Neural cell (in vitro differentiated cells): ENCODE results near the gene PRDM15.

Experiments used
- CTCF ChIP-seq: fragments of 450-650 bp; IDR thresholded peaks from 2 replicates; pipeline ENCODE4 v1.5.1; 2014; ENCODE audit warnings: antibody characterized with exemption, mild to moderate bottlenecking, moderate library complexity; ENCODE audit not compliant: poor library complexity, severe bottlenecking
- EP300 ChIP-seq: fragments of 450-650 bp; conservative IDR thresholded peaks from 2 replicates; pipeline ENCODE4 v1.6.1; 2014; ENCODE audit warnings: antibody characterized with exemption, mild to moderate bottlenecking, moderate library complexity; ENCODE audit not compliant: poor library complexity, severe bottlenecking
- EZH2 ChIP-seq: fragments of 200-600, 300-800 bp; shearing (Covaris generic), sonication (generic); IDR thresholded peaks from 2 replicates; pipeline ENCODE4 v1.6.1; 2014; ENCODE audit warnings: antibody characterized with exemption, low read length, borderline replicate concordance, mild to moderate bottlenecking; ENCODE audit not compliant: insufficient read depth, poor library complexity, severe bottlenecking
- MXI1 ChIP-seq: fragments of 450-650 bp; conservative IDR thresholded peaks from 2 replicates; pipeline ENCODE4 v1.6.1; 2014; ENCODE audit warnings: antibody characterized with exemption, mild to moderate bottlenecking; ENCODE audit not compliant: poor library complexity, severe bottlenecking
- POLR2AphosphoS5 ChIP-seq: IDR thresholded peaks from 2 replicates; pipeline ENCODE4 v1.6.1; 2012
- RAD21 ChIP-seq: fragments of 450-650 bp; conservative IDR thresholded peaks from 2 replicates; pipeline ENCODE4 v1.6.1; 2014; ENCODE audit warnings: antibody characterized with exemption, mild to moderate bottlenecking, moderate library complexity
- REST ChIP-seq: IDR thresholded peaks from 2 replicates; pipeline ENCODE4 v1.6.1; 2012; ENCODE audit warnings: borderline replicate concordance
- TAF1 ChIP-seq: IDR thresholded peaks from 2 replicates; pipeline ENCODE4 v1.6.1; 2012; ENCODE audit warnings: low read depth

DNA sequence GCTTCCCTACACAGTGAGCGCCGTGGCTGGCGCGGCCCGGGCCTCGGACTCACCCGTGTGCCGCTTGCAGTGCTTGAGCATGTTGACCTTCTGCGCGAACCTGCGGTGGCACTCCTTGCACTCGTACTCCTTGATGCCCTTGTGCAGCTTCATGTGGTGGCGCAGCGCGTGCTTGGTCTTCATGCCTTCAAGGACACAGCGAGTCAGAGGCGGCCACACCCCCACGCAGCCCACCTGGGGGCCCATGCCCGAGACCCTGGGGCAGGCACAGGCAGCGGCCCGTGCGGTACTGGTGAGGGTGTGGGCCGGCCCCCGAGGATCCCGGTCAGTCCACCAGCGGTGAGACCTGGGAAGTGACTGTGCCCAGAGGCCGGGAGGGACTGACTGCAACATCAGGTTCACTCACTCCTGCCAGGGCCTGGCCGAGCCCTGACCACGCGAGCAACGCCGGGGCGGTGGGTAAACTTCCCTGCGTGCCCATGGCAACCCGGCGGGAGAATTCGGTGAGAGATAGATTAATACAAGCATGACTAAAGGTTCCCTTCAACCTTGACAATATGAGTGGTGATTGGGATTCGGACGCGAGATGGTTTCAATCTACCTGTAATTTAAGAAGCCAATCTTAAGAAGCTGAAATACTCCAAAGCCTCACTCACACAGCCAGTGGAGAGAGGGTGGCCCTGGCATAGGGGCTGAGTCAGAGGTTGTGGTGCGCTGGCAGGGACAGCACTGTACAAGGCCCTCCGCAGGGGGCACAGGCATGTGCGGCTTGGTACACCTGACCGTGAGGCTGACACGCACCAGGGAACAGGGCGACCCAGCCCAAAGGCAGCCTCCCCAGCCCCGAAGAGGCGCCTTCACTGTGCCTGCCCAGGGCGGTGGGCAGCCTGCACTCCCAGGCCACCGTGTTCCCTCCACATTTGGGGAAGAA is 63.2 kb downstream of the PRDM15 start:
- TF ChIP-seq CTCF (no peak), TAF1 (no peak), EZH2 (no peak), REST (no peak), MXI1 (no peak), EP300 (no peak), POLR2AphosphoS5 (no peak), RAD21 (no peak)
